GM23338 (cell line): ENCODE results near the gene DUXA. TPM values are rescaled to one million over a fixed set of nuclear protein-coding genes. Genes with fewer than 3 reads are reported as not detected.

Experiments
- ATAC-seq: fragments of 200-7000 bp; cut with Tn5 transposase; 3 replicates; pipeline ENCODE4 v1.9.1; 2020
- DNase-seq: peaks from one replicate; pipeline ENCODE4 v3.0.0-alpha.2; 2015; ENCODE audit warnings: low spot score
- H2AFZ ChIP-seq: fragments of 200-600 bp; sonication (generic); 2 replicates; pipeline ENCODE4 v1.8.0; 2016; ENCODE audit warnings: antibody characterized with exemption, mild to moderate bottlenecking, moderate library complexity
- H3F3A ChIP-seq: fragments of 200-600 bp; sonication (generic); replicated peaks from 2 replicates; pipeline ENCODE4 v1.8.0; 2017; ENCODE audit warnings: antibody characterized with exemption, mixed run types, low read depth
- H3K27ac ChIP-seq: fragments of 200-600 bp; sonication (generic); 2 replicates; pipeline ENCODE4 v1.6.1; 2016; ENCODE audit warnings: low read depth
- H3K27me3 ChIP-seq: fragments of 200-600 bp; sonication (generic); 2 replicates; pipeline ENCODE4 v1.8.0; 2016; ENCODE audit warnings: mild to moderate bottlenecking, mixed run types, moderate library complexity; ENCODE audit not compliant: insufficient read depth
- H3K36me3 ChIP-seq: fragments of 200-600 bp; sonication (generic); 2 replicates; pipeline ENCODE4 v1.8.0; 2016; ENCODE audit warnings: mild to moderate bottlenecking; ENCODE audit not compliant: insufficient read depth
- H3K4me1 ChIP-seq: fragments of 200-600 bp; sonication (generic); 2 replicates; pipeline ENCODE4 v1.8.0; 2016; ENCODE audit warnings: mild to moderate bottlenecking, moderate library complexity; ENCODE audit not compliant: insufficient read depth
- H3K4me2 ChIP-seq: fragments of 200-600 bp; sonication (generic); 2 replicates; pipeline ENCODE4 v1.7.1; 2017; ENCODE audit warnings: mixed run types
- H3K4me3 ChIP-seq: fragments of 200-600 bp; sonication (generic); 2 replicates; pipeline ENCODE4 v1.6.1; 2016; ENCODE audit warnings: mixed run types
- H3K79me2 ChIP-seq: fragments of 200-600 bp; sonication (generic); replicated peaks from 2 replicates; pipeline ENCODE4 v1.8.0; 2017; ENCODE audit warnings: mild to moderate bottlenecking; ENCODE audit not compliant: insufficient read depth
- H3K9me2 ChIP-seq: fragments of 200-600 bp; sonication (generic); 2 replicates; pipeline ENCODE4 v1.8.0; 2017; ENCODE audit not compliant: insufficient read depth
- H4K20me1 ChIP-seq: fragments of 200-600 bp; sonication (generic); replicated peaks from 2 replicates; pipeline ENCODE4 v1.8.0; 2017; ENCODE audit warnings: mild to moderate bottlenecking; ENCODE audit not compliant: insufficient read depth
- H3K27ac Mint-ChIP-seq: 2 replicates; pipeline ENCODE4 v1.8.0; 2020; ENCODE audit warnings: inconsistent platforms, mild to moderate bottlenecking, moderate library complexity, mixed read lengths
- H3K27me3 Mint-ChIP-seq: 3 replicates; pipeline ENCODE4 v1.8.0; 2022; ENCODE audit warnings: low read depth, mild to moderate bottlenecking, moderate library complexity, mixed read lengths, inconsistent platforms; ENCODE audit not compliant: insufficient read depth, poor library complexity
- H3K36me3 Mint-ChIP-seq: 3 replicates; pipeline ENCODE4 v1.8.0; 2021; ENCODE audit warnings: low read depth, mild to moderate bottlenecking, inconsistent platforms, moderate library complexity, mixed read lengths
- H3K4me1 Mint-ChIP-seq: 3 replicates; pipeline ENCODE4 v1.8.0; 2020; ENCODE audit warnings: mild to moderate bottlenecking, inconsistent platforms, mixed read lengths
- H3K4me3 Mint-ChIP-seq: 3 replicates; pipeline ENCODE4 v1.8.0; 2021; ENCODE audit warnings: moderate library complexity, mild to moderate bottlenecking, inconsistent platforms, mixed read lengths
- H3K9me3 Mint-ChIP-seq: 3 replicates; pipeline ENCODE4 v1.8.0; 2020; ENCODE audit warnings: moderate library complexity, mild to moderate bottlenecking, inconsistent platforms, mixed read lengths
- CTCF ChIP-seq, 2 experiments: fragments of 200-600 bp in 1 of 2; sonication (generic) in 1 of 2; conservative IDR thresholded peaks; 2 replicates each; pipeline versions ENCODE4 v1.5.1 to v1.6.1; 2016 to 2017; ENCODE audit warnings: antibody characterized with exemption in 2 of 2, low read depth in 2 of 2, mild to moderate bottlenecking in 2 of 2, moderate library complexity in 1 of 2
- ETS1 ChIP-seq: IDR thresholded peaks from 2 replicates; pipeline ENCODE4 v1.6.1; 2016; ENCODE audit warnings: antibody characterized with exemption
- EZH2 ChIP-seq: fragments of 200-600 bp; sonication (generic); IDR thresholded peaks from one replicate; pipeline ENCODE4 v1.8.0; 2017; ENCODE audit warnings: antibody characterized with exemption, mild to moderate bottlenecking, low read depth; ENCODE audit not compliant: unreplicated experiment
- EZH2phosphoT487 ChIP-seq: fragments of 200-600 bp; sonication (generic); IDR thresholded peaks from one replicate; pipeline ENCODE4 v1.8.1; 2018; ENCODE audit warnings: antibody characterized with exemption; ENCODE audit not compliant: unreplicated experiment
- NANOG ChIP-seq: IDR thresholded peaks from 2 replicates; pipeline ENCODE4 v1.6.1; 2016; ENCODE audit warnings: antibody characterized with exemption, borderline replicate concordance
- POLR2AphosphoS5 ChIP-seq: IDR thresholded peaks from 2 replicates; pipeline ENCODE4 v1.6.1; 2016; ENCODE audit warnings: antibody characterized with exemption, low read depth
- REST ChIP-seq: IDR thresholded peaks from one replicate; pipeline ENCODE4 v1.6.1; 2018; ENCODE audit warnings: antibody characterized with exemption; ENCODE audit not compliant: unreplicated experiment
- STAT1 ChIP-seq: IDR thresholded peaks from one replicate; pipeline ENCODE4 v1.6.1; 2016; ENCODE audit warnings: antibody characterized with exemption; ENCODE audit not compliant: unreplicated experiment
- ZNF462 ChIP-seq: fragments of 250-450 bp; sonication (Bioruptor Pico); IDR thresholded peaks from 2 replicates; pipeline ENCODE4 v1.5.0; 2020; ENCODE audit warnings: mild to moderate bottlenecking, moderate library complexity
- polyA plus RNA-seq: library from polyadenylated mRNA; unstranded; fragments of >200 nt; fragmentation: Nextera tagmentation; extraction: Ambion mirVana; gene quantifications from 2 replicates; pipeline ENCODE4 v1.2.1, GENCODE V29; 2016
- total RNA-seq: library from RNA; depleted of rRNA; stranded (reverse); fragments of >200 nt; shearing (Covaris generic); gene quantifications from 2 replicates; pipeline ENCODE4 v1.2.3, GENCODE V29; 2014

The DUXA gene
- total and polyA plus RNA-seq, 2 experiments from 2014 or later: not detected

GRCh38 chr19:57165846-57166245, 1.4 kb downstream of the DUXA start:
- no peak for DNase-seq
- H3F3A ChIP-seq: no peaks in the 10 kb centered on the region
- H3K36me3 ChIP-seq: no peaks in the 10 kb centered on the region; the same call in 1 of the 2 replicates
- Mint-ChIP-seq H3K4me1 (no peaks in the 10 kb centered on the region), H3K36me3 (peaks cover 9% of the 10 kb centered on the region), H3K4me3 (no peak overlapping the region), H3K27ac (no peak overlapping the region), H3K27me3 (no peaks in the 10 kb centered on the region), H3K9me3 (peaks cover 61% of the 10 kb centered on the region)
- no peaks in the 10 kb centered on the region for H3K27me3 ChIP-seq
- no peak for ATAC-seq
- H3K4me1 ChIP-seq: no peaks in the 10 kb centered on the region
- no peaks in the 10 kb centered on the region for H4K20me1 ChIP-seq
- H3K9me2 ChIP-seq: no peaks in the 10 kb centered on the region
- no peak overlapping the region for H3K4me2 ChIP-seq
- H3K79me2 ChIP-seq: no peaks in the 10 kb centered on the region
- no peak overlapping the region for H3K4me3 ChIP-seq
- TF ChIP-seq EZH2 (no peak), CTCF (conservative IDR thresholded peaks at IDR 0.05; ENCODE audit: low read depth in 2 of 2) (no peak)
- no peak overlapping the region for H3K27ac ChIP-seq
- H2AFZ ChIP-seq: no peak overlapping the region

GRCh38 chr19:57161985-57162539, 5.2 kb downstream of the DUXA start:
- no peak for DNase-seq
- TF ChIP-seq ETS1 (no peak), STAT1 (no peak), EZH2phosphoT487 (no peak), NANOG (no peak), POLR2AphosphoS5 (no peak), ZNF462 (CRISPR knock-in tag) (no peak), EZH2 (no peak), REST (no peak)

More at GRCh38 chr19:57161985-57162539, 5.2 kb downstream of the DUXA start:
- Histone ChIP-seq H3K4me2 (no peak overlapping the region), H3K4me1 (no peaks in the 10 kb centered on the region), H3K27ac (no peak overlapping the region), H3K36me3 (no peaks in the 10 kb centered on the region; the same call in 1 of the 2 replicates), H3K27me3 (no peaks in the 10 kb centered on the region), H2AFZ (no peak overlapping the region), H3K79me2 (no peaks in the 10 kb centered on the region), H3F3A (no peaks in the 10 kb centered on the region), H3K9me2 (no peaks in the 10 kb centered on the region), H4K20me1 (no peaks in the 10 kb centered on the region), H3K4me3 (no peak overlapping the region)
- H3K27ac Mint-ChIP-seq: no peak overlapping the region
- peaks cover 84% of the 10 kb centered on the region for H3K9me3 Mint-ChIP-seq
- H3K4me1 Mint-ChIP-seq: no peaks in the 10 kb centered on the region
- ATAC-seq: no peak
- no peaks in the 10 kb centered on the region for H3K27me3 Mint-ChIP-seq
- H3K4me3 Mint-ChIP-seq: no peak overlapping the region
- H3K36me3 Mint-ChIP-seq: peaks cover 19% of the 10 kb centered on the region
